Measurements from ENCODE around the gene HDAC3.
A peak's percentile ranks its signal among the peaks of the same experiment; 100 is the strongest.

- TF ChIP-seq CTCF (IDR thresholded peaks at IDR 0.05) = no peak
- TF ChIP-seq POLR2A (IDR thresholded peaks at IDR 0.05) = peak in 1 of 2 donors; percentile 33
Measured at GRCh38 chr5:141618030-141618803, 18.4 kb downstream of the HDAC3 start.
